A673 (cell line): Measurements from ENCODE around the gene TSG101. TPM values are rescaled to one million over a fixed set of nuclear protein-coding genes. Genes with fewer than 3 reads are reported as not detected.

Experiments used
- Bru-seq: library from RNA; stranded (reverse); fragments of 400-500 nt; gene quantifications from one replicate; lab custom pipeline; 2021; lab: Mats Ljungman, UMichigan
- BruChase-seq, 2 experiments: library from RNA; stranded (reverse); fragments of 400-500 nt; gene quantifications; one replicate each; lab custom pipeline; 2021; lab: Mats Ljungman, UMichigan
- BruUV-seq: library from RNA; stranded (reverse); fragments of 400-500 nt; replicated peaks from 2 replicates; lab custom pipeline; 2021; lab: Mats Ljungman, UMichigan
- CTCF ChIA-PET: fragments of 300-600 bp; sonication (Branson Sonifier 250); formaldehyde crosslinking; loops from one replicate; lab custom pipeline; 2022; ENCODE audit warnings: antibody characterized with exemption; lab: Charles Lee
- POLR2A ChIA-PET: fragments of 300-600 bp; sonication (Branson Sonifier 250); formaldehyde crosslinking; loops from one replicate; lab custom pipeline; 2022; ENCODE audit warnings: antibody characterized with exemption; ENCODE audit not compliant: low non-redundant PET; lab: Charles Lee
- DNase-seq: peaks from one replicate; pipeline ENCODE4 v3.0.0-alpha.2; 2015; ENCODE audit warnings: low spot score
- H3K27ac ChIP-seq: fragments of 200-600 bp; sonication (generic); 2 replicates; pipeline ENCODE4 v1.5.1; 2016; ENCODE audit warnings: mixed run types, low read depth, mild to moderate bottlenecking, mixed read lengths, antibody characterized with exemption, low read length; ENCODE audit not compliant: poor library complexity, severe bottlenecking
- H3K27me3 ChIP-seq: fragments of 200-600 bp; sonication (generic); replicated peaks from 2 replicates; pipeline ENCODE4 v1.6.1; 2017; ENCODE audit warnings: mixed run types, low read depth, mild to moderate bottlenecking, mixed read lengths, antibody characterized with exemption, low read length; ENCODE audit not compliant: insufficient read depth, poor library complexity
- H3K36me3 ChIP-seq: fragments of 200-600 bp; sonication (generic); 2 replicates; pipeline ENCODE4 v1.6.1; 2016; ENCODE audit warnings: mixed run types, mild to moderate bottlenecking, mixed read lengths, antibody characterized with exemption, low read length; ENCODE audit not compliant: insufficient read depth, poor library complexity, severe bottlenecking
- H3K4me1 ChIP-seq: fragments of 200-600 bp; sonication (generic); 2 replicates; pipeline ENCODE4 v1.6.1; 2017; ENCODE audit warnings: mixed run types, mild to moderate bottlenecking, mixed read lengths, antibody characterized with exemption, low read length; ENCODE audit not compliant: insufficient read depth, poor library complexity, severe bottlenecking
- H3K4me3 ChIP-seq: fragments of 200-600 bp; sonication (generic); 2 replicates; pipeline ENCODE4 v1.5.1; 2016; ENCODE audit warnings: low read depth, mixed run types, mild to moderate bottlenecking, mixed read lengths, low read length; ENCODE audit not compliant: poor library complexity, severe bottlenecking
- H3K9me3 ChIP-seq: fragments of 200-600 bp; sonication (generic); 2 replicates; pipeline ENCODE4 v1.6.1; 2016; ENCODE audit warnings: mixed run types, low read depth, mild to moderate bottlenecking, mixed read lengths, antibody characterized with exemption, low read length; ENCODE audit not compliant: poor library complexity, severe bottlenecking
- CTCF ChIP-seq: fragments of 300-800, 200-600 bp; sonication (generic); conservative IDR thresholded peaks from 2 replicates; pipeline ENCODE4 v1.5.1; 2017; ENCODE audit warnings: low read depth, mild to moderate bottlenecking, antibody characterized with exemption, low read length, moderate library complexity, mixed read lengths
- EZH2 ChIP-seq: fragments of 200-600 bp; sonication (generic); IDR thresholded peaks from 2 replicates; pipeline ENCODE4 v1.6.1; 2017; ENCODE audit warnings: borderline replicate concordance, low read depth, mild to moderate bottlenecking, mixed read lengths, antibody characterized with exemption, low read length; ENCODE audit not compliant: poor library complexity, severe bottlenecking
- intact Hi-C: fragments of 100-400 bp; cut with micrococcal nuclease; formaldehyde crosslinking; loops from one replicate; pipeline ENCODE4 v1.10.0; 2022; ENCODE audit not compliant: unreplicated experiment
- long read RNA-seq: library from polyadenylated mRNA; stranded (forward); transcript quantifications from one replicate; pipeline ENCODE4 v2.0.0, GENCODE V29; 2022
- total RNA-seq: library from RNA; stranded (reverse); gene quantifications from 2 replicates; pipeline ENCODE4 v1.2.3, GENCODE V29; 2021

The TSG101 gene
- total RNA-seq = 48.2 and 49.1 TPM in 2 replicates
- Bru-seq, nascent RNA = percentile 74 among the genes with signal in this experiment
- percentile 59 among the genes with signal in this experiment for BruChase-seq, experiment 1, labeled RNA remaining after a 2-hour chase
- BruChase-seq, experiment 2, labeled RNA remaining after a 6-hour chase = percentile 66 among the genes with signal in this experiment
- long read RNA-seq, transcript TSG101-201 (10 exons, 1,824 nt) = major isoform, 122 of 138 reads
- long read RNA-seq, partial matches to known transcripts = 4 of 138 reads
- long read RNA-seq, other reads (novel, unspliced or antisense) = 11 of 138 reads

GRCh38 chr11:18526521-18527296 is at the start of gene TSG101:
TSS of gene TSG101 (minus strand) at chr11:18526942. CDS start at chr11:18526816, 126 bp downstream.
- H3K4me1 ChIP-seq = no peaks in the 10 kb centered on the region
- H3K27ac ChIP-seq = peak within 1 kb of the TSS; percentile 86
- no peaks in the 10 kb centered on the region for H3K36me3 ChIP-seq
- POLR2A ChIA-PET = interaction anchor here (0.6 kb wide), 1 partner anchor 1323 kb away, joined by 11 read pairs; no protein-coding TSS in a partner anchor
- H3K9me3 ChIP-seq = no peaks in the 10 kb centered on the region
- BruUV-seq = no TSS peak
- H3K27me3 ChIP-seq = no peaks in the 10 kb centered on the region
- intact Hi-C loops = no loop called here
- CTCF ChIA-PET = interaction anchor here (1.0 kb wide), 2 partner anchors 14 to 195 kb away, joined by 3 to 4 read pairs; no protein-coding TSS in a partner anchor
- peak within 1 kb of the TSS; percentile 95 for H3K4me3 ChIP-seq
- peak; percentile 94 for DNase-seq
- TF ChIP-seq CTCF (no peak), EZH2 (no peak)

GRCh38 chr11:18575361-18575760 is 48.6 kb upstream of the TSG101 start:
- ChIA-PET CTCF (no interaction called here), POLR2A (no interaction called here)
- no peak overlapping the region for H3K4me3 ChIP-seq
- intact Hi-C loops = no loop called here
- H3K36me3 ChIP-seq = peaks cover 3% of the 10 kb centered on the region
- H3K27ac ChIP-seq = no peak overlapping the region
- no peak for DNase-seq
- no peaks in the 10 kb centered on the region for H3K9me3 ChIP-seq
- no TSS peak for BruUV-seq
- TF ChIP-seq EZH2 (no peak), CTCF (no peak)
- no peaks in the 10 kb centered on the region for H3K27me3 ChIP-seq
- H3K4me1 ChIP-seq = no peaks in the 10 kb centered on the region

GRCh38 chr11:18567081-18567480 is 40.3 kb upstream of the TSG101 start:
- H3K4me3 ChIP-seq = no peak overlapping the region
- BruUV-seq = no TSS peak
- H3K27ac ChIP-seq = no peak overlapping the region
- no peak for DNase-seq
- CTCF ChIA-PET = no interaction called here
- peaks cover 4% of the 10 kb centered on the region for H3K36me3 ChIP-seq
- intact Hi-C loops = no loop called here
- POLR2A ChIA-PET = no interaction called here
- no peaks in the 10 kb centered on the region for H3K4me1 ChIP-seq
- H3K9me3 ChIP-seq = no peaks in the 10 kb centered on the region
- TF ChIP-seq EZH2 = no peak
- no peak for TF ChIP-seq CTCF
- H3K27me3 ChIP-seq = no peaks in the 10 kb centered on the region
